CD14-positive monocyte (primary cell): ENCODE results near the gene NKX1-1. TPM values are rescaled to one million over a fixed set of nuclear protein-coding genes. Genes with fewer than 3 reads are reported as not detected.
A peak's percentile ranks its signal among the peaks of the same experiment; 100 is the strongest.

ENCODE experiments used
- DNase-seq, 3 donors: peaks; one replicate each; pipeline ENCODE4 v3.0.0-alpha.2; 2011 to 2022
- H2AFZ ChIP-seq: 2 replicates; pipeline ENCODE4 v1.6.0; 2012; ENCODE audit warnings: mild to moderate bottlenecking, low read depth, low read length, inconsistent platforms; ENCODE audit not compliant: insufficient read depth, poor library complexity, severe bottlenecking
- H3K27ac ChIP-seq, 2 donors: 1 replicate in 1 of 2; 2 replicates in 1 of 2; pipeline ENCODE4 v1.5.1; 2012 to 2013; ENCODE audit warnings: low read length in 2 of 2, control low read depth in 1 of 2, inconsistent platforms in 1 of 2, low read depth in 1 of 2, mild to moderate bottlenecking in 1 of 2
- H3K27me3 ChIP-seq, 2 donors: one replicate each; pipeline versions ENCODE4 v1.6.0 to v1.6.1; 2011 to 2013; ENCODE audit warnings: low read length in 2 of 2; ENCODE audit not compliant: control insufficient read depth in 2 of 2, insufficient read depth in 2 of 2
- H3K36me3 ChIP-seq, 2 donors: replicated peaks in 1 of 2; 1 replicate in 1 of 2; 2 replicates in 1 of 2; pipeline versions ENCODE4 v1.5.1 to v1.6.1; 2012 to 2013; ENCODE audit warnings: low read length in 2 of 2, control low read depth in 1 of 2, inconsistent platforms in 1 of 2, mild to moderate bottlenecking in 1 of 2; ENCODE audit not compliant: insufficient read depth in 2 of 2, control insufficient read depth in 1 of 2
- H3K4me1 ChIP-seq, 2 donors: 1 replicate in 1 of 2; 2 replicates in 1 of 2; pipeline versions ENCODE4 v1.5.1 to v1.6.1; 2012 to 2013; ENCODE audit warnings: low read length in 2 of 2, control low read depth in 1 of 2, inconsistent platforms in 1 of 2, mild to moderate bottlenecking in 1 of 2, moderate library complexity in 1 of 2; ENCODE audit not compliant: insufficient read depth in 2 of 2, control insufficient read depth in 1 of 2
- H3K4me2 ChIP-seq: replicated peaks from 2 replicates; pipeline ENCODE3; 2012; ENCODE audit warnings: low read length, moderate library complexity, mild to moderate bottlenecking; ENCODE audit not compliant: poor library complexity, severe bottlenecking; ENCODE audit errors: extremely low read depth
- H3K4me3 ChIP-seq, 3 experiments: fragments of 200-600 bp in 1 of 3; sonication (generic) in 1 of 3; replicated peaks in 1 of 3; 1 replicate in 2 of 3; 2 replicates in 1 of 3; pipeline ENCODE4 v1.5.1; 2011 to 2013; ENCODE audit warnings: low read length in 3 of 3, mild to moderate bottlenecking in 3 of 3, control low read depth in 2 of 3, low read depth in 2 of 3, inconsistent platforms in 1 of 3, moderate library complexity in 1 of 3
- H3K79me2 ChIP-seq: 2 replicates; pipeline ENCODE4 v1.6.0; 2012; ENCODE audit warnings: mild to moderate bottlenecking, control low read depth, inconsistent platforms, low read length, moderate library complexity; ENCODE audit not compliant: insufficient read depth
- H3K9ac ChIP-seq: 2 replicates; pipeline ENCODE4 v1.6.0; 2017; ENCODE audit warnings: low read length, mild to moderate bottlenecking; ENCODE audit not compliant: insufficient read depth, poor library complexity, severe bottlenecking
- H3K9me3 ChIP-seq, 2 donors: replicated peaks in 1 of 2; 1 replicate in 1 of 2; 2 replicates in 1 of 2; pipeline versions ENCODE4 v1.5.1 to v1.6.1; 2012 to 2013; ENCODE audit warnings: low read length in 2 of 2, control low read depth in 1 of 2; ENCODE audit not compliant: control insufficient read depth in 1 of 2, insufficient read depth in 1 of 2
- H4K20me1 ChIP-seq: 2 replicates; pipeline ENCODE4 v1.6.0; 2012; ENCODE audit warnings: mild to moderate bottlenecking, low read length, control low read depth, moderate library complexity; ENCODE audit not compliant: insufficient read depth
- H3K27ac Mint-ChIP-seq, 7 donors: one replicate each; pipeline ENCODE4 v1.8.0; 2020; ENCODE audit warnings: mild to moderate bottlenecking in 7 of 7, mixed read lengths in 7 of 7, moderate library complexity in 6 of 7, inconsistent platforms in 2 of 7
- H3K27me3 Mint-ChIP-seq, 3 donors: one replicate each; pipeline ENCODE4 v1.8.0; 2021 to 2022; ENCODE audit warnings: low read depth in 3 of 3, mild to moderate bottlenecking in 3 of 3, mixed read lengths in 3 of 3, moderate library complexity in 3 of 3, inconsistent platforms in 1 of 3
- H3K36me3 Mint-ChIP-seq, 2 donors: one replicate each; pipeline ENCODE4 v1.8.0; 2020; ENCODE audit warnings: mixed read lengths in 2 of 2, inconsistent platforms in 1 of 2, mild to moderate bottlenecking in 1 of 2
- H3K4me1 Mint-ChIP-seq: one replicate; pipeline ENCODE4 v1.8.0; 2020; ENCODE audit warnings: mild to moderate bottlenecking, mixed read lengths
- H3K4me3 Mint-ChIP-seq, 2 donors: one replicate each; pipeline ENCODE4 v1.8.0; 2020; ENCODE audit warnings: mild to moderate bottlenecking in 2 of 2, mixed read lengths in 2 of 2, moderate library complexity in 1 of 2
- H3K9me3 Mint-ChIP-seq, 7 donors: one replicate each; pipeline ENCODE4 v1.8.0; 2020 to 2022; ENCODE audit warnings: mixed read lengths in 7 of 7, mild to moderate bottlenecking in 6 of 7, moderate library complexity in 6 of 7, inconsistent platforms in 2 of 7
- CTCF ChIP-seq: fragments of 200-600 bp; IDR thresholded peaks from one replicate; pipeline ENCODE4 v1.8.0; 2022; ENCODE audit warnings: antibody characterized with exemption, mild to moderate bottlenecking
- WGBS: methylation state at CpG from one replicate; pipeline ENCODE4 v1.1.5; 2013; ENCODE audit warnings: missing lambda C conversion rate; ENCODE audit not compliant: insufficient coverage; 5-methylcytosine and 5-hydroxymethylcytosine counted together
- intact Hi-C, 2 donors: fragments of 100-400 bp; cut with micrococcal nuclease; formaldehyde crosslinking; loops; one replicate each; pipeline versions ENCODE4 v1.15.0 to v1.15.1; 2023
- polyA plus RNA-seq, 3 donors: library from polyadenylated mRNA; depleted of rRNA in 1 of 3; unstranded in 2 of 3; stranded (reverse) in 1 of 3; fragments of 300-500 nt in 2 of 3; fragments of >200 nt in 1 of 3; fragmentation: Illumina TruSeq in 2 of 3; gene quantifications; 1 replicate in 2 of 3; 2 replicates in 1 of 3; pipeline ENCODE4 v1.2.3, GENCODE V29; 2012 to 2021

NKX1-1 gene
- polyA plus RNA-seq, 3 donors: not detected

- no peak for DNase-seq
These were observed 9.3 kb downstream of the NKX1-1 start for GRCh38 chr4:1396806-1397455.

More at GRCh38 chr4:1396806-1397455, 9.3 kb downstream of the NKX1-1 start:
- no peak for TF ChIP-seq CTCF
- peaks cover 4 to 21% of the 10 kb centered on the region in 2 donors for H3K27me3 ChIP-seq
- no peak overlapping the region for H3K9ac ChIP-seq
- H3K4me3 Mint-ChIP-seq: no peak overlapping the region
- H3K4me1 Mint-ChIP-seq: no peaks in the 10 kb centered on the region
- no peak overlapping the region for H3K27ac ChIP-seq
- H3K27ac Mint-ChIP-seq: no peak overlapping the region
- peak overlapping the region in 1 of 3 experiments; percentile 34 for H3K4me3 ChIP-seq
- H3K27me3 Mint-ChIP-seq: peaks cover 19 to 25% (median 24%) of the 10 kb centered on the region in 3 donors
- peaks cover 74% of the 10 kb centered on the region in 2 donors for H3K9me3 ChIP-seq
- no peaks in the 10 kb centered on the region for H3K4me1 ChIP-seq
- peaks cover 3 to 27% of the 10 kb centered on the region in 2 donors for H3K36me3 ChIP-seq
- no peaks in the 10 kb centered on the region for H3K79me2 ChIP-seq
- intact Hi-C loops: no loop called here
- 100% methylated on average over 5 of the region's 11 CpGs for WGBS
- H2AFZ ChIP-seq: no peak overlapping the region
- no peak overlapping the region for H3K4me2 ChIP-seq
- H3K36me3 Mint-ChIP-seq: peaks cover 12 to 21% of the 10 kb centered on the region in 2 donors
- peaks cover 32 to 62% (median 54%) of the 10 kb centered on the region in 7 donors for H3K9me3 Mint-ChIP-seq
- no peaks in the 10 kb centered on the region for H4K20me1 ChIP-seq
